Thyroid gland (tissue), 4 donors: ENCODE results near the gene CREB5. TPM values are rescaled to one million over a fixed set of nuclear protein-coding genes. Genes with fewer than 3 reads are reported as not detected.

Experiments
- DNase-seq, 2 donors: peaks; one replicate each; pipeline ENCODE4 v3.0.0-alpha.2; 2019
- H3K27ac ChIP-seq, 3 donors: fragments of 200-600 bp; sonication (generic); 1 replicate in 2 of 3; 2 replicates in 1 of 3; pipeline ENCODE4 v1.5.1; 2016 to 2019; ENCODE audit warnings: mild to moderate bottlenecking in 1 of 3, moderate library complexity in 1 of 3
- H3K27me3 ChIP-seq: fragments of 200-600 bp; sonication (generic); one replicate; pipeline ENCODE4 v1.5.1; 2019
- H3K36me3 ChIP-seq, 2 donors: fragments of 200-600 bp; sonication (generic); one replicate each; pipeline ENCODE4 v1.5.1; 2016 to 2019
- H3K4me1 ChIP-seq, 2 donors: fragments of 200-600 bp; sonication (generic); one replicate each; pipeline ENCODE4 v1.5.1; 2017 to 2019
- H3K4me3 ChIP-seq, 3 donors: fragments of 200-600 bp; sonication (generic); replicated peaks in 1 of 3; 1 replicate in 2 of 3; 2 replicates in 1 of 3; pipeline ENCODE4 v1.5.1; 2016; ENCODE audit warnings: mild to moderate bottlenecking in 1 of 3
- H3K9me3 ChIP-seq: fragments of 200-600 bp; sonication (generic); one replicate; pipeline ENCODE4 v1.5.1; 2017
- CTCF ChIP-seq, 6 experiments: fragments of 200-600 bp in 3 of 6; fragments of 450-650 bp in 3 of 6; sonication (generic) in 3 of 6; IDR thresholded peaks; one replicate each; pipeline ENCODE4 v1.5.1; 2016 to 2019; ENCODE audit warnings: antibody characterized with exemption in 6 of 6, mild to moderate bottlenecking in 2 of 6, inconsistent platforms in 1 of 6, moderate library complexity in 1 of 6
- POLR2A ChIP-seq, 2 donors: fragments of 450-650 bp; IDR thresholded peaks; one replicate each; pipeline ENCODE4 v1.6.1; 2017; ENCODE audit warnings: antibody characterized with exemption in 2 of 2, mild to moderate bottlenecking in 2 of 2, moderate library complexity in 1 of 2
- WGBS, 2 donors: methylation state at CpG; one replicate each; pipeline ENCODE4 v1.1.5; 2017; 5-methylcytosine and 5-hydroxymethylcytosine counted together
- intact Hi-C: fragments of 100-400 bp; cut with DNase I; formaldehyde crosslinking; loops from one replicate; pipeline ENCODE4 v1.15.1; 2023
- total RNA-seq, 4 donors: library from RNA; depleted of rRNA; stranded (reverse); fragments of >200 nt; gene quantifications; one replicate each; pipeline ENCODE4 v1.2.3, GENCODE V29; 2016

Gene CREB5
- total RNA-seq, 4 donors from 2014 or later = 2.5 to 13.6 (median 6.5) TPM

GRCh38 chr7:28660132-28660531 lies 247.8 kb downstream of the CREB5 start:
- TF ChIP-seq CTCF (IDR thresholded peaks at IDR 0.05) = no peak
- no peak for TF ChIP-seq POLR2A (IDR thresholded peaks at IDR 0.05)
- 91 to 92% methylated on average over 2 of the region's 2 CpGs for WGBS, 2 donors
- H3K4me1 ChIP-seq = no peaks in the 10 kb centered on the region
- H3K36me3 ChIP-seq = no peaks in the 10 kb centered on the region
- no peak overlapping the region for H3K27ac ChIP-seq
- intact Hi-C loops = no loop called here
- H3K27me3 ChIP-seq = no peaks in the 10 kb centered on the region
- no peak overlapping the region for H3K4me3 ChIP-seq
- DNase-seq = no peak
- no peaks in the 10 kb centered on the region for H3K9me3 ChIP-seq

GRCh38 chr7:28661826-28662595 lies 249.7 kb downstream of the CREB5 start:
- 38 to 40% methylated on average over 11 of the region's 12 CpGs for WGBS, 2 donors
- Histone ChIP-seq H3K9me3 (no peaks in the 10 kb centered on the region), H3K4me3 (no peak overlapping the region), H3K4me1 (no peaks in the 10 kb centered on the region), H3K27ac (no peak overlapping the region), H3K27me3 (no peaks in the 10 kb centered on the region), H3K36me3 (no peaks in the 10 kb centered on the region)
- intact Hi-C loops = no loop called here
- DNase-seq = no peak
- TF ChIP-seq POLR2A (IDR thresholded peaks at IDR 0.05) = no peak
- TF ChIP-seq CTCF (IDR thresholded peaks at IDR 0.05) = no peak

- DNase-seq = no peak
- no peak overlapping the region for H3K27ac ChIP-seq
- TF ChIP-seq CTCF (IDR thresholded peaks at IDR 0.05) (no peak), POLR2A (IDR thresholded peaks at IDR 0.05) (no peak)
- no peak overlapping the region for H3K4me3 ChIP-seq
- H3K27me3 ChIP-seq = no peaks in the 10 kb centered on the region
- WGBS, 2 donors = 93 to 97% methylated on average over 2 of the region's 2 CpGs
- H3K36me3 ChIP-seq = no peaks in the 10 kb centered on the region
- no peaks in the 10 kb centered on the region for H3K9me3 ChIP-seq
- H3K4me1 ChIP-seq = no peaks in the 10 kb centered on the region
- intact Hi-C loops = no loop called here
Observed at GRCh38 chr7:28666154-28666553, 253.8 kb downstream of the CREB5 start.

GRCh38 chr7:28668085-28668484 lies 255.8 kb downstream of the CREB5 start:
- Histone ChIP-seq H3K27me3 (no peaks in the 10 kb centered on the region), H3K4me3 (no peak overlapping the region), H3K27ac (no peak overlapping the region), H3K36me3 (no peaks in the 10 kb centered on the region), H3K4me1 (no peaks in the 10 kb centered on the region), H3K9me3 (no peaks in the 10 kb centered on the region)
- DNase-seq = no peak
- intact Hi-C loops = no loop called here
- TF ChIP-seq POLR2A (IDR thresholded peaks at IDR 0.05) = no peak
- TF ChIP-seq CTCF (IDR thresholded peaks at IDR 0.05) = no peak
- 85 to 88% methylated on average over 2 of the region's 2 CpGs for WGBS, 2 donors

GRCh38 chr7:28669330-28669729 lies 257.0 kb downstream of the CREB5 start:
- H3K36me3 ChIP-seq = no peaks in the 10 kb centered on the region
- no peaks in the 10 kb centered on the region for H3K9me3 ChIP-seq
- H3K27me3 ChIP-seq = no peaks in the 10 kb centered on the region
- H3K27ac ChIP-seq = no peak overlapping the region
- DNase-seq = no peak
- H3K4me1 ChIP-seq = no peaks in the 10 kb centered on the region
- no peak overlapping the region for H3K4me3 ChIP-seq
- intact Hi-C loops = no loop called here
- WGBS, 2 donors = 61 to 64% methylated on average over 4 of the region's 4 CpGs
- TF ChIP-seq CTCF (IDR thresholded peaks at IDR 0.05) = no peak
- TF ChIP-seq POLR2A (IDR thresholded peaks at IDR 0.05) = no peak
